Measurements from ENCODE around the gene DOCK7.

GRCh38 chr1:62688687-62689085 lies 500 bp upstream of the DOCK7 start:
- TF ChIP-seq CTCF (IDR thresholded peaks at IDR 0.05; ENCODE audit: low read depth, low read length, poor library complexity, severe bottlenecking) (no peak), EZH2phosphoT487 (IDR thresholded peaks at IDR 0.05; ENCODE audit: borderline replicate concordance, low read length) (no peak)

Measured in DOHH2 (cell line).